GM18873 (cell line): ENCODE results near the gene LRRTM4.
"Not testable (repeated sequence)": the region's sequence is repeated elsewhere in the genome, so short reads cannot be mapped to it uniquely, and the experiment has no call there.

Experiments used
- ATAC-seq: cut with Tn5 transposase; IDR thresholded peaks from one replicate; pipeline ENCODE4 v1.9.1; 2021; ENCODE audit warnings: mild to moderate bottlenecking, moderate library complexity, moderate number of reproducible peaks; ENCODE audit not compliant: unreplicated experiment, low FRiP score

Gene LRRTM4

DNA sequence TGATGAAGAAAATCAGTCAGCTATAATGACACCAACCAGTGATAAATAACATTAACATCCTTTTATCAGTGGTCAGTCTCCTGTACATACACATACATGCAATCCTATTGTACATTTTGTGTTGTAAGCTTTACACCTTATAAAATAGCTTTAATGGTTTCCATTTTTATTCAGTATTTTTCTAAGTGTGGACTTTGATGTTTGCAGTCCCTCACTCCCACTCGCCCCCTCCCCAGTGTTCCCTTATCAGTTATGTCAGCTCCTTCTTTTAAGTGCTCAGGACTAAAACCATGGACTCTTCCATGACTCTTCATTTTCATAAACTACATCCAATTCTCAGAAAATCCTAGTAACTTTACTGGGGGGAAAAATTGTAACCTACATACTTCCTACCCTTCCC lies 713.0 kb downstream of the LRRTM4 start:
- ATAC-seq: no peak

DNA sequence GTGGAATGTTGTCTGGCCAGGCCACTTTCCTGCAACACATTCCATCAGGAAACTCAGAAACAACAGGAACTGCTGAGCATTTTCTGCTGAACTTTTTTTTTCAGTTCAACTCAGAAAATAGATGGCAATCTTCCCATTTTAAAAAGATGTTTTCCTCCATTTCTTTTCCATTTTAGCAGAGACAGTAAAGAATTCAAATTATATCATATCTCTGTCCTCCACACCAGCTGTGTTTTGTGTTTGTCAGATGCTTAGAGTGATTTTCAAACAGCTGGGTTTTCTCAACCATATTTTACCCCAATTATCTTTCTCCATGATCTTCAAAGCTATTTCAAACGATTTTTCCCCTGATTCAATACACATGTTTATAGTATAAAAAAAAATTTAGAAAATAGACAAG lies 713.4 kb downstream of the LRRTM4 start:
- no peak for ATAC-seq

- no peak for ATAC-seq
These were observed 728.4 kb downstream of the LRRTM4 start for GRCh38 chr2:76793647-76794334.

GRCh38 chr2:76781313-76781712 lies 740.9 kb downstream of the LRRTM4 start:
- ATAC-seq: not testable (repeated sequence)

DNA sequence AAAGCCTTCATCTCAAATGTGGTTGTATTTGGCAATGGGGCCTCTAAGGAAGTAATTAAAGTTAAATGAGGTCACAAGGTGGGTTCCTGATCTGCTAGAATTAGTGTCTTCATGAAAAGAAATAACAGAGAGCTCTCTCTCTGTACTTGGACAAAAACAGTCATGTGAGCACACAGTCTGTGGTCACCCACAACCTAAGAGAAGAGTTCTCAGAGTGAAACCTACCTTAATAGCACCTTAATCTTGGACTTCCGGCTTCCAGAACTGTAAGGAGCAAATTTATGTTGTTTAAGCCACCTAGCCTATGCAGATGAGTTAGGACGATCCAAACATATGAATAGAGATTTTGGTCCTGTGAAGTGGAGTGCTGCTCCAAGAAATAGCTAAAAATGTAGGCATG lies 758.9 kb downstream of the LRRTM4 start:
- ATAC-seq: no peak

DNA sequence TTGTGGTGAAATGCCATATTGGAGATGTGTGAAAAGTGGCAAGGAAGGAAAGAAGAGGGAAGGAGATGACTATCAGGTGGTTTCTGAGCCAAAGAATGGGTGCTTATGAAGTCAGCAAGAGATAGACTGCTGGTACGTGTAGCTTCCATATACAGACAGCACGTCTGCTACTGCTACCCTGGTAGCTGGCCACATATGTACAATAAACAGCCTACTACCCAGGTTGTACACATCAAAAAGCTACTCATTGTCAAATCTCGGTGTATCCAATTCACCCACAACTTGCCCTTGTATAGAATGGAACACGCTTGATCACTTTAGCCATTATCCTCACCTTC lies 761.8 kb downstream of the LRRTM4 start:
- ATAC-seq: no peak

- no peak for ATAC-seq
These were observed 762.4 kb downstream of the LRRTM4 start for GRCh38 chr2:76759634-76760366.

DNA sequence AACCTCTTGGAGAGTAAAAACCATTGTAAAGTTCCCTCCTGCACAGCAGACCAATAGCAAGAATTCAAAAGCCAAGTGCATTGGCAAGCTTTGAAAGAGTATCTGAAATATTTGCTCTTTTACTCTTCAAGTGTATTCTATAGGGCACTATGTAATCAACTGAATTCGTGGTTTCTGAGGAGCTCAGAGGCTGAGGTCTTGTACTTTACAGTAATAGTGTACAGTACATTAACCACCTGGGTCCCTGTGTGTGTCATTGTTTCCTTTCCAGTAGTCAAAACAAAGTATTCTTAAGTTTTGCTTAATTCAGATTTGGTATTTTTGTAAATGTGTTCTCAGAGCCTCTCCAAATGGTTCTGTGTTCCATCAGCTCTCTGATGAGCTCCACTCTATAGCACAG lies 769.7 kb downstream of the LRRTM4 start:
- ATAC-seq: no peak

DNA sequence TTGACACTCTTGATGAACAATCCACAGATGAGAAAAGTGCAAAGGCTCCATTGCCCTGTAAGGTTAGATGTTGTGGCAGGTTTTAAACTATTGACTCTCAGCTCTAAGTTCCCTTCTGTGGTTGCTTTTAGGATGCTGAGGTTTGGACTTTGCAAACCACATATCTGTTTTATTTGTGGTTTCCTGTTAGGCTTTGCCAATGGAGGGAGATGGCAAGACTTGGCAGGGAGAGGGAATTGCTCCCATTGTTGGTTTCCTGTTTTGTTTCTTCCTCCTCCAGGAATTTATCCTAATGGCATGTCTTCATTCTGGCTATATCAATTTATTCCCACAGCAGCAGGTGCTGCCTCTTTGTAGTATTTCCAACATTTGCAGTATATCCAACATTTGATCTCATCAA lies 772.3 kb downstream of the LRRTM4 start:
- ATAC-seq: no peak

DNA sequence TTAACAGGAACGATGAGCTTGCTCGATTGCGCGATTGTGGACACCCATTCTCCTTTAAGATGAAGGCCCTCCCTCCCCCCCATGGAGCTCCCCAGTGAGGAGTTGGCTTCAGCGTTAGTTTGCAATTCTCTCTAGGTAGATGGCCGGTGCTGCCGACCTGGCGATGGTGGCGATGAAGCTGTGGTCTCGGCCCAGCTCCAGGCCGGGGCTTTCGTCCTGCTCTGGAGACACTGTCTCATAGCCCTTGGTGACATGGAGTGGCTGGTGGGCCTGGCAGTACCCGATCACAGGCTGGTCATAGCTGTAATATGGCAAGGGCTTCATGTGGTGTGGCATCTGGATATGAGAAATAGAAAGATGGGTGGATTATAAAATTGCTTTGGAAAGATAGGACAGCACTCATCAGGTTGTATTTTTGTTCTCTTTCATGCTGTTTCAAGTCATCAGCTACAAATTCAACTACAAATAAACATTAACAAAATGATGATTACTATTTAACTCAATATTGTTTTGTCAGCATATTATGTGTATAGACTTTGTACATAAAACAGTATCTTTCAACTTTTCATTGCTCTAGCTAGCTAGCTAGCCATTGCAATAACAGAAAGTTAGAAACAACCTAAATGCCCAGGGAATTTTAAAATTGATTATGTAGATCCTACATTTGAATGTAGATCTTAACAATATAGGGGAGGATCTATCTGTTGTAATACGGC lies 773.4 kb downstream of the LRRTM4 start:
- no peak for ATAC-seq

GRCh38 chr2:76745605-76746004 lies 776.6 kb downstream of the LRRTM4 start:
- no peak for ATAC-seq

DNA sequence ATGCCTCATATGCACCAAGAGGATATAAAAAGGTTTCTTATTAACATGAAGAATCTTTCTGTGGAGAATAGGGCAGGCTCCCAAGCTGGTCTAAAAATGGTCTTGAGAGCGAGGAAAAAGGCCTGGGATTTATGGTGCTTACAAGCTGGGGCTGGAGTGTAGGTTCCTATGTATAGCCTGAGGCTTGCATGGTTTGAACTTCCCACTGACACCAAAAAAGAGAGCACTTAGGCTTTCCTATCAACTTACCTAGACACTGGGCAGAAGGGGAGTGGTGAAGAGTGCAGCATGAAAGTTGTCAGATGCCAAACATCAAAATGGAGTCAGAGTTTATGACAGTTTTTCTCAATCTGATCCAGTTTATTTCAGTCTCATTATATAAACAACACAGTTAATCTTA lies 784.6 kb downstream of the LRRTM4 start:
- ATAC-seq: no peak

DNA sequence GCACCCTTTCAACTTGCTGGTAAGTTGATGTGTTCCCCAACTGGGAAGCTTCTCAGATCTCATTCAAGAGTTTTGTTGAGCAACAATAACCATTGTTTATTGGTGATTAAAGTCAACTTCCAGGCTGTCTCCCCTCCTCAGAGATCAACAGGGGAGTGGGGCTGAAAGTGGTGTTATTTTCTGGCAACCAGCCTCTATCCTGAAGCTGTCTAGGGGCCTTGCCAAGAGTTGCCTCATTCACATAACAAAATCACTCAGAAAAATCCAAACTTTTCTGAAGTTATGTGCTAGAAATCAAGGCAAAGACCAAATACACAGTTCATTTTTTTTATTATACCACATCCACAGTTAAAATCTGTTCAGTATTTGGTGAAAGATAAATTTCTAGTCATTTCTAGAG lies 788.4 kb downstream of the LRRTM4 start:
- ATAC-seq: no peak

- no peak for ATAC-seq
These were observed 791.0 kb downstream of the LRRTM4 start for GRCh38 chr2:76731157-76731556.

- ATAC-seq: no peak
These were observed 792.2 kb downstream of the LRRTM4 start for GRCh38 chr2:76730021-76730420.

DNA sequence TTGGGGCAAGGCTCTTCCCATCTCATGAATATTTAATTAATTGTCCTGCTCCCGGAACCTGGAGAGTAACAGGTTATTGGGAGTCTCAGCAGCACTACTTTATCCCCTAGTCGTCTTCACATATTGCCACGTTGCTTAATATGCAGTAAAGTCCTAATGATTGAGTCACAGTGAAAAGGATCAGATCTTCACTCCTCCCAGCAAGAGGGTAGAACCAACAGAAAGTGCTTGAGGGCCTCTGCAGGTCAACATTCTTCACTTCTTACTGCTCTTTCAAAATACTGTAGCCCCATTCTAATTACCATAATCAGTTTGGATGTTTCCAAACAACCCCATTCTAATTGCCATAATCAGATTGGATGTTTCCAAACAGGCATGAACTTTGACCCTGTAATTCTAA lies 801.0 kb downstream of the LRRTM4 start:
- ATAC-seq: no peak

- no peak for ATAC-seq
These were observed 808.9 kb downstream of the LRRTM4 start for GRCh38 chr2:76713312-76713711.

DNA sequence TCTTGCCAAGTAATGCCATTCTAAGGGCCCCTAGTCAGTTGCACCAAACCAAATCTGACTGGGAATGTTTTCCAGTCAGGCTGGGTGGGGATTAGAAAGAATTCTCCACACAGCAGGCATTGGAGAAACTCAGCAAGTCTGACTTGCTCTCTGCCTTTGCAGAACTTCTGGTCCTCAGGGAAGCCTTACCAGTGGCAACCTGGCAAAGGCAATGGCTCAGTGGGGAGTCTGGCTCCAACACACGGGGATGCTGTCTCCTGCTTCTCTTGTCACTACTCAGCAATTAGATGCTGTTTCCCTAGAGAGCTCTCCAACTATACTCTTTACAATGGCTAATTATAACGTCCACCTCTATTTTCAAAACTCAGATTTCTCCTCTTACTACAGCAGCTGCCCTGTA lies 810.7 kb downstream of the LRRTM4 start:
- no peak for ATAC-seq

DNA sequence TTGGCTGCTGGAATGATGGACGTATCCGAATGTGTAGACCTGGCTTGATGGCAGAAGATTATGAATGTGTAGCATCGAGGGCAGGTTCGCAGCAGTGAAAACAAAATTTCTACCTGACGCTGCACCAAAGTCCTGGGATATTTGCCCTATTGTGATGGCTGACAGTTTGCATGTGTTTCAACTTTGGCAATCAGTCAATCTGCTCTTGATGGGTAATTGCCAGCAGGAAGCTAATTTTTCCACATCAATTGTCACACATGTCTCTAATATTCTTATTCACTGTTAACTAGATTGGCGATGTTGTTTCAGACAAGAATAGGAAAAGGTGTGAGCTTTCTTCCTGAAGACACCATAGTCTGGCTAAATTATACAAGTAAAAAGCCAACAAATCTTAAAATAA lies 821.3 kb downstream of the LRRTM4 start:
- no peak for ATAC-seq

GRCh38 chr2:76697998-76698713 lies 824.0 kb downstream of the LRRTM4 start:
- not testable (repeated sequence) for ATAC-seq
